ENCODE data around the gene MYRIP. TPM values are rescaled to one million over a fixed set of nuclear protein-coding genes. Genes with fewer than 3 reads are reported as not detected.

MYRIP gene
- total RNA-seq, 1 experiment from 2014 or later, result 1.6 TPM

DNA sequence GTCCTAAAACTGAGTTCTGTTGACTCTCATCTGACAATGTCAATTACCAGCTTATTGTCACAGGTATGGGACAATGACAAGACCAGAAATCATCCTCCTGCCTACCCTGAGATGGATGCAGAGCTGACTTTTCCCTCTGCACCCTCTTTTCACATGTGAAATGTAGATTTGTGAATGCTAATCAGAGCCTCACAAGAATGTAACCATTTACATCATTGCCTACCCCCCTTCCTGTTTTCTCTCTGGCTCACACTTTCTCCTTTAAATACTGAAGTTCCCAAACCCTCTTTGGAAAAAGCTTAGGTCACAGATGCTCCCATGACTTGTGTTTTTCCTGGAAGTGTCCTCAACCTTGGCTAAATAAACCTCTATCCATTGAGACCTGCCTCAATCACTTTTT lies 228.2 kb downstream of the MYRIP start:
- TF ChIP-seq MAX (CRISPR knock-in tag; IDR thresholded peaks at IDR 0.05), result no peak
- no peak for TF ChIP-seq ZNF425 (CRISPR knock-in tag; conservative IDR thresholded peaks at IDR 0.05)
- Mint-ChIP-seq H3K4me1 (peaks cover 29% of the 10 kb centered on the region), H3K27ac (peak overlapping the region; percentile 96), H3K4me3 (no peak overlapping the region), H3K36me3 (peaks cover 7% of the 10 kb centered on the region; the same call in 1 of the 2 replicates), H3K27me3 (ENCODE audit: low read depth) (no peaks in the 10 kb centered on the region), H3K9me3 (peaks cover 15% of the 10 kb centered on the region)
- ChIA-PET CTCF (no interaction called here), POLR2A (no interaction called here)
- no peak for DNase-seq (ENCODE audit: low spot score)
- ATAC-seq, result peak; percentile 69

DNA sequence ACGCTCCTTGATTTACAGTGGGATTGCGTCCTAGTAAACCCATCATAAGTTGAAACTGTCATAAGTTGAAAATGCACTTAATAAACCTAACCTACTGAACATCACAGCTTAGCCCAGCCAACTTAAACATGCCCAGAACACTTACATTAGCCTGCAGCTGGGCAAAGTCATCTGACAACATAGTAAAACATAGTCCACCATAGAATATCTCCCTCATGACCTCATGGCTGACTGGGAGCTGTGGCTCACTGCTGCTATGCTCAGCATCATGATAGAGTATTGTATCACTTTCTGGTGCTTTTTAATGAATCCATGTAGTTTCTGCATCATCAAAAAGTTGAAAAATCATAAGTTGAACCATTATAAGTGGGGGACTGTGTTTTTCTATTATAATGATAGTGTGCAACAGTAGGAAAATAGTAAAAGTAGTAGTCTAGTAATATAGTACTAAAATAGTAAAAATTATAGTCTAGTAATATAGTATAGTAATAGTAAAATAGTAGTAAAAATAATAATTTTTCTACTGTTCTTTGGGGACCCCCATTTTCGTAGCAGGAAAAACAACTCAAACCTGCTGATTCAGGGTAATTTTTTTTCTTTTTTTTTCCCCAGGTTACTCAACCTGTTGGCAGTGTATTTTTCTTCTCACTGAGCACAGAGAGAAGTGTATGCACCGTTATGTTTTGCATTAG lies 233.5 kb downstream of the MYRIP start:
- Mint-ChIP-seq H3K27me3 (ENCODE audit: low read depth) (no peaks in the 10 kb centered on the region), H3K4me1 (peaks cover 11% of the 10 kb centered on the region), H3K36me3 (peaks cover 2% of the 10 kb centered on the region; the same call in 1 of the 2 replicates), H3K9me3 (peaks cover 8% of the 10 kb centered on the region), H3K4me3 (no peak overlapping the region), H3K27ac (no peak overlapping the region)
- ATAC-seq, result no peak
- no peak for DNase-seq (ENCODE audit: low spot score)
- TF ChIP-seq E2F1 (CRISPR knock-in tag; IDR thresholded peaks at IDR 0.05) (no peak), TEAD1 (CRISPR knock-in tag; IDR thresholded peaks at IDR 0.05) (no peak), ZBTB43 (CRISPR knock-in tag; IDR thresholded peaks at IDR 0.05) (no peak), ELF4 (CRISPR knock-in tag; IDR thresholded peaks at IDR 0.05; ENCODE audit: low read depth) (no peak), CDX4 (CRISPR knock-in tag; IDR thresholded peaks at IDR 0.05; ENCODE audit: borderline replicate concordance) (no peak), MAX (CRISPR knock-in tag; IDR thresholded peaks at IDR 0.05) (no peak), ZSCAN18 (CRISPR knock-in tag; IDR thresholded peaks at IDR 0.05) (no peak), ATF3 (CRISPR knock-in tag; conservative IDR thresholded peaks at IDR 0.05) (no peak), NR3C1 (CRISPR knock-in tag; conservative IDR thresholded peaks at IDR 0.05; ENCODE audit: low read depth) (no peak), ZNF121 (CRISPR knock-in tag; IDR thresholded peaks at IDR 0.05) (no peak), NR1H2 (CRISPR knock-in tag; IDR thresholded peaks at IDR 0.05) (no peak), FOXP1 (CRISPR knock-in tag; IDR thresholded peaks at IDR 0.05; ENCODE audit: borderline replicate concordance) (no peak), JUN (CRISPR knock-in tag; IDR thresholded peaks at IDR 0.05) (no peak), KAT7 (CRISPR knock-in tag; IDR thresholded peaks at IDR 0.05; ENCODE audit: borderline replicate concordance) (no peak), PRRX2 (CRISPR knock-in tag; IDR thresholded peaks at IDR 0.05) (no peak), PREB (CRISPR knock-in tag; IDR thresholded peaks at IDR 0.05; ENCODE audit: borderline replicate concordance) (no peak), ZNF425 (CRISPR knock-in tag; conservative IDR thresholded peaks at IDR 0.05) (no peak)
- TF ChIP-seq, protein P1, sequence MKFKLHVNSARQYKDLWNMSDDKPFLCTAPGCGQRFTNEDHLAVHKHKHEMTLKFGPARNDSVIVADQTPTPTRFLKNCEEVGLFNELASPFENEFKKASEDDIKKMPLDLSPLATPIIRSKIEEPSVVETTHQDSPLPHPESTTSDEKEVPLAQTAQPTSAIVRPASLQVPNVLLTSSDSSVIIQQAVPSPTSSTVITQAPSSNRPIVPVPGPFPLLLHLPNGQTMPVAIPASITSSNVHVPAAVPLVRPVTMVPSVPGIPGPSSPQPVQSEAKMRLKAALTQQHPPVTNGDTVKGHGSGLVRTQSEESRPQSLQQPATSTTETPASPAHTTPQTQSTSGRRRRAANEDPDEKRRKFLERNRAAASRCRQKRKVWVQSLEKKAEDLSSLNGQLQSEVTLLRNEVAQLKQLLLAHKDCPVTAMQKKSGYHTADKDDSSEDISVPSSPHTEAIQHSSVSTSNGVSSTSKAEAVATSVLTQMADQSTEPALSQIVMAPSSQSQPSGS (CRISPR knock-in tag; IDR thresholded peaks at IDR 0.05; ENCODE audit: borderline replicate concordance, low read depth), result no peak
- TF ChIP-seq, protein P2, sequence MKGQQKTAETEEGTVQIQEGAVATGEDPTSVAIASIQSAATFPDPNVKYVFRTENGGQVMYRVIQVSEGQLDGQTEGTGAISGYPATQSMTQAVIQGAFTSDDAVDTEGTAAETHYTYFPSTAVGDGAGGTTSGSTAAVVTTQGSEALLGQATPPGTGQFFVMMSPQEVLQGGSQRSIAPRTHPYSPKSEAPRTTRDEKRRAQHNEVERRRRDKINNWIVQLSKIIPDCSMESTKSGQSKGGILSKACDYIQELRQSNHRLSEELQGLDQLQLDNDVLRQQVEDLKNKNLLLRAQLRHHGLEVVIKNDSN (CRISPR knock-in tag; IDR thresholded peaks at IDR 0.05), result no peak
- ChIA-PET POLR2A (no interaction called here), CTCF (no interaction called here)
